ENCODE results near the gene DAPK2.
"Not testable (repeated sequence)": the region's sequence is repeated elsewhere in the genome, so short reads cannot be mapped to it uniquely, and the experiment has no call there.

Gene DAPK2

DNA sequence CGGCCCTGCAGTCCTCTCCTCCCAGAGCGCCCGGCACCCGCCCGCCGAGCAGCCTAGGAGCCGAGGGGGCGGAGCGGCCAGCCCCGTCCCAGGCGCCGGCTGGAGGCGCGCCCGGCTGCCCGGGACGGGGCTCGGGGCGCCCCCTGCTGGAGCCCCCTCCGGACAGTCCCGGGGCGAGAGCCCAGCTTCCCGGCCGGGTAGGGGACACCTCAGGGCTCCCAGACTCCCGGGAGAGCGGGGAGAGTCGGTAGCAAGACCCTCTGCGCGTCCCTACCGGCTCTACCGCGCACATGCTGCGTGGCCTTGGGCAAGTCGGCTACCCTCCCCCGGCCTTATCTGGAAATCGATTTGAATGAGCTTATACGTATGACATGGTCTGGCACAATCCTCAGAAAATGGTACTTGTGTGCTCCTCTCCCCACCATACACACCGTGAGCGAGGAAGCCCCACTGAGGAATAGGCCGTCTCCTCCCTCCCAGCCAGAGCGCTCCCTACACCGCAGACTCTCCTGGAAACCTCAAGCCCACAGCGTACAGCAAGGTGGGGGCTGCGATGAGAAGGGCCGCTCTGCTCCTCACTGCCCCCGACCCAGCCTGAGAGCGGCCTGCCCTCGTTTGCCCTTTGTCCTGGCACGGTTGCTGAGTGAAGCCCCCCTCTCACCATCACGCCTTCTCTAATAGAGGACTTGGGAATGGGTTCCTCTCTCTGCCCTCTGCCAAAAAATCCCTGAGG lies at the start of gene DAPK2:
DAPK2 (minus strand) TSS at position 65 of the 733 bp plus-strand sequence. CDS start 6,224 bp downstream, outside the sequence.
- DNase-seq (ENCODE audit: low read depth in 1 of 2, low spot score in 1 of 2): peak; percentile 61 to 63

DNA sequence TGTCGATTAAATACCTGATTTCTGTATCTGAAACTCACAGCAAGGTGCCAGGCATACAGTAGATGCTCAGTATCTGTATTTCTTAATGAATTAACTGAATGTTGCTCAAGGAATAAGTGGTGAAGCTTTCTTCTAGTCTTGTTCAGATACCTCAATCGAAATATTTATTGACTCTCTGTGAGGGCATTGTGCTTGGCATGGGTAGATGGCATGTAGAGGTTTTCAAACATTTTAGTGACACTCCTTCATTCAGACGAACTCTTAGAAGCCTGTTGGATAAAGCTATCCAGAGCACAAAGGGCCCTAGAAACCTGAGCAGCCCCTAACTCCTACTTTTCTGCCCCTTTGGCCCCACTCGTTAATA lies 49.1 kb upstream of the DAPK2 start:
- DNase-seq (ENCODE audit: low read depth in 1 of 2, low spot score in 1 of 2): no peak

- DNase-seq (ENCODE audit: low read depth in 1 of 2, low spot score in 1 of 2): peak; percentile 71 to 76
Measured at GRCh38 chr15:64093627-64094417, 47.5 kb upstream of the DAPK2 start, which contains the start of gene CIAO2A. Gene CIAO2A (minus strand): TSS chr15:64093838. CDS start chr15:64093768, 70 bp downstream.

DNA sequence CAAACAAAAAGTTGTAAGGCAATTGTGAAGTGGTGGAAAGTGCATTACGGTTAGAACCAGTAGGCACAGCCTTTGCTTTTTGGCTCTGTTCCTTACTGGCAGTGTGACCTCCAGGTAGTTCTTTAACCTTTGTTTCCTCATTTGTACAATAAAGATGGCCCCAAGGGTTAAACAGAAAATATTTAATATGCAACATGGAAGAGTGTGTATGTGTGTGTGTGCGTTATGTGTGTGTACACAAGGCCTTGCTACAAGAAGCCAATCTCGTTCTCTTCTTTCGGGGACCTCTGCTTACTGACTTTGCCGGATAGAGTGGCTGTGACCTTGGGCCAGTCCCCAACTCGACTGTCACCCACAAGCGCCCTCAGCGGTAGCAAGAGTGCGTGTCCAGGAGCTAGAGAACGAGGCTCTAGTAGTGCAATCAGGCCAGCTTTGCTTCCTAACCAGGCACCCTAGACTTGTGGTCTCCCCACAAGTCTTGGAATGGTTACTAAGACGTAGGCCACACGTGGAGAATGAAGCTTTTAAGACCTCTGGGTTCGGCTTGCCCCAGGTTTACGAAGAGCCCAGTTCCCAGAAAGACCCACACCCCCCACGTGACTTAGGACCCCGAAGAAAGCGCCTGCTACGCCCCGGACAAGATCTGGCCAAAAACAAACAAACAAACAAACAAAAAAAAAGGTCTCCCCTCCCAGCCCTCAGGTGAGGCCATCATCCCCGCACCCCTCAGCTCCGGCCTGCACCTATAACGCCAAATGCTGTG lies 46.8 kb upstream of the DAPK2 start:
- no peak for DNase-seq (ENCODE audit: low read depth in 1 of 2, low spot score in 1 of 2)

DNA sequence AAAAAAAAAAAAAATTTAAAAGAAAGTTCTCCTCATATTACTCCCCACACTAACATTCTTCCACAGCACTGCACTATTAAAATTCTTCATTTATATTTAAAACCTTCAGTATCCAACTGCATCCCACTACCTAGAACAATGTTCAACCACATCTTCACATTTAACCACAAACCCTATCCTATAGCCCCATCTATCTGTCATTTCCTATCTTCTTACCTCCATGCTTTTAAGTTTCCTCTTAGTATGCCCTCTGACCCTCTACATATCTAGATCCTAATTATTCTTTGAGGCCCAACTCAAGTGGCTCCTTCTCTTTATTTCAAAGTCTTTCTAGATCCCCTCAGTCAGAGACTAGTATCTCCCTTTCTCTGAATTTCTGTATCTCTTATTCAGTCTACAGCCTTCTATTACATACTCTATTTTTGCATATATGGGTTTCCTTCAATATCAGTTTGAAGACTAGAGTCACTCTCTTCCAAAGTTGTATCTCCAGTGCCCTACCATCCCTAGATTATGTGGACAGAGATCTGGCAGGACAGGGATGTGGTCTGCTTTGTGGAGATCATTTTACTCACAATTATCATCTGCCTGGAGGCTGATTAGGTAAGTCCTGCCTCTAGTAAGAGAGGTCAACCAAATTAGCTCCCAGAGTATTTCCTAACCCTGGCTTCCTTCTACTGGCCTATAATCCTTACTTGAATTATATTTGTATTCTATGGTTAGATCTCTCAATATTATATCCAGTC lies 46.0 kb upstream of the DAPK2 start:
- no peak for DNase-seq (ENCODE audit: low read depth in 1 of 2, low spot score in 1 of 2)

- DNase-seq (ENCODE audit: low read depth in 1 of 2, low spot score in 1 of 2): no peak
Measured at GRCh38 chr15:64090527-64090926, 44.2 kb upstream of the DAPK2 start.

GRCh38 chr15:64089543-64090280 lies 43.4 kb upstream of the DAPK2 start:
- DNase-seq (ENCODE audit: low read depth in 1 of 2, low spot score in 1 of 2): no peak

DNA sequence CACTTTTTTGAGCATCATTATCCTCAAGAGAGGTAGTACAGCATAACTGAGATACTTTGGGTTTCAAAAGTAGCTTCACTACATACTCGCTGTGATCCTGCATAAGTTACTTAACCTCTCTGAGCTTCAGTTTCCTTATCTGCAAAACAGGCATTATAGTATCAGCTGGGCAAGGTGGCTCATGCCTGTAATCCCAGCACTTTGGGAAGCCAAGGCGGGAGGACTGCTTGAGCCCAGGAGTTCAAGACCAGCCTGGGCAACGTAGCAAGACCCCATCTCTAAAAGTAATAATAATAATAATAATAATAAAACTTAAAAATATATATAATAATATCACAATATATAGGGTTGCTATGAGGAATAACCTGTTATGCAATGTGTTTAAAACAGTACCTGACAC lies 36.5 kb upstream of the DAPK2 start:
- DNase-seq (ENCODE audit: low read depth in 1 of 2, low spot score in 1 of 2): no peak

DNA sequence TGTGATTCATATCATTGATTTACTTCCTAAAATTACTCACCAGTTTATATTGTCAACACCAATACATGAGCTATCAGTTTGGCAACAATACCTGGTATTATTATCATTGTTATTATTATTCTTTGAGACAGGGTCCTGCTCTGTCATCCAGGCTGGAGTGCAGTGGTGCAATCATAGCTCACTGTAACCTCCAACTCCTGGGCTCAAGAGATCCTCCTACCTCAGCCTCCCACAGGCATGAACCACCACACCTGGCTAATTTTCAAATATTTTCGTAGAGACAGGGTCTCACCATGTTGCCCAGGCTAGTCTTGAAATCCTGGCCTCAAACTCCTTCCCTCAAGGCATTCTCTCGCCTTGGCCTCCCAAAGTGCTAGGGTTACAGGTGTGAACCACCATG lies 27.2 kb upstream of the DAPK2 start:
- not testable (repeated sequence) for DNase-seq (ENCODE audit: low read depth in 1 of 2, low spot score in 1 of 2)

GRCh38 chr15:64072812-64073211 lies 26.5 kb upstream of the DAPK2 start:
- DNase-seq (ENCODE audit: low read depth in 1 of 2, low spot score in 1 of 2): no peak

GRCh38 chr15:64071931-64072765 lies 25.9 kb upstream of the DAPK2 start:
- no peak for DNase-seq (ENCODE audit: low read depth in 1 of 2, low spot score in 1 of 2)

DNA sequence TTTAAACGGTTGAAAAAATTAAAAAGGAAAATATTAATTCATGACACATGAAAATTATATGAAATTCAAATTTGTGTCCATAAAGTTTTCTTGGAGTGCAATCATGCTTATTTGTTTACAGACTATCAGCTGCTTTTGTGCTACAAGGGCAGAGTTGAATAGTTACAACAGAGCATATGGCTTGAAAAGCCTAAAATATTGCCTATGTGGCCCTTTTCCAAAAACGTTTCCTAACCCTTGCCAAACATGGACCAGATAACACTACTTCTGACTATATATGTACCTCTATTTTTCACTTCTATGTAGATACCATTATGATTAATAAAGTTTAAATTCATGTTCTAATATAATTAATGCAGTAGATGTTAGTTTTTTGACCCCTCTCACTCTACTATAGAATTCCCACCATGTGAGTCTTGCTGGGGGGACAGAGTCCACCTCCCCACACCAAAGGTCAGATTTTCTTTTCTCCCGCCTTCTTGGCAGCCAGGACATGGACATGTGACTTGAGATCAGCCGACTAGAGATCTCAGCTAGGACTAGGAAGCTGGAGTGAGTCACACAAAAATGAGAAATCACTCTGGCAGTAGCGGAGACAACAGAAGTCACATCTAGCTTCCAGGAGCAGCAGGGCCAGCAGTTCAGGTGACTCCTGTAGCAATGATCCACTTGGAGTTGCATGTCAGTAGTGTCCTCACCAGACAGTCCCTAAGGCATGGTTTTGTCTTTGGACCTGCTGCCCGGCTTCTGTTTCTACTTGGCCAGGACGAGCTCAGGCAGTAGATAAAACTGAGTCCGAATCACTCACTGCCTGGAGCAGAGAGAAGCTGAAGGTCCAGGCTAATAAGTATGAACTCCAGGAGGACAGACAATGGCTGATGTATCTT lies 24.9 kb upstream of the DAPK2 start:
- DNase-seq (ENCODE audit: low read depth in 1 of 2, low spot score in 1 of 2): no peak

GRCh38 chr15:64070106-64070505 lies 23.8 kb upstream of the DAPK2 start:
- no peak for DNase-seq (ENCODE audit: low read depth in 1 of 2, low spot score in 1 of 2)

- DNase-seq (ENCODE audit: low read depth in 1 of 2, low spot score in 1 of 2): no peak
Measured at GRCh38 chr15:64068133-64068532, 21.8 kb upstream of the DAPK2 start.

DNA sequence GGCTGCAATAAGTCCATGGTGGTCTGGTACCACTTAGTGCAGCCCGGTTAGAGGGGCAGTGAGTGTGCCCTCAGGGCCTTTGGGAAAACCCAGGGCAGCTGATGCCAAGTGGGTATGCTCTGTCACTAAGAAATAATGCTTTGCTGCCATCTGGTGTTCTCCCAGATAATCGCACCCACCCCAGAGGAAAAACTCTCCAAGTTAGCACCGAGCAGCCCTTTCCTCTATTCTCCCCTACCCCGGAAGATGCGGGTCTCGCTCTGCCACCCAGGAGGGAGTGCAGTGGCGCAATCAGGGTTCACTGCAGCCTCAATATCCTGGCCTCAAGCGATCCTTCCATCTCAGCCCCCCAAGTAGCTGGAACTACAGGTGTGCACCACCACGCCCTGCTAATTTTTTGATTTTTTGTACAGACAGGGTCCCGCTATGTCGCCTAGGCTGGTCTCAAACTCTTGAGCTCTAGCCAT lies 21.3 kb upstream of the DAPK2 start:
- peak; percentile 28 to 43 for DNase-seq (ENCODE audit: low read depth in 1 of 2, low spot score in 1 of 2)

DNA sequence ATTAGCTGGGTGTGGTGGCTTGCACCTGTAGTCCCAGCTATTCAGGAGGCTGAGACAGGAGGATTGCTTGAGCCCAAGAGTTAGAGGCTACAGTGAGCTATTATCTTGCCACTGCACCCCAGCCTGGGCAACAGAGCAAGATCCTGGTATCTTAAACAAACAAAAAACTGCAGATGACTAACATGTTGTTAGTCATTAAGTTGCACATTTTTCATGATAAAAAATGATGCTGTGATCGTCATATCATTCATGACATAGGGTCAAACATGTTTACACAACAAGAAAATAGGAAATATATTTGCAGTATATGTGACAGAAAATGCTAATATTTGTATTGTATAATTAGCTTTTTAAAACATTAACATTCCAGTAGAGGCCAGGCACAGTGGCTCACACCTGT lies 20.2 kb upstream of the DAPK2 start:
- DNase-seq (ENCODE audit: low read depth in 1 of 2, low spot score in 1 of 2): no peak

DNA sequence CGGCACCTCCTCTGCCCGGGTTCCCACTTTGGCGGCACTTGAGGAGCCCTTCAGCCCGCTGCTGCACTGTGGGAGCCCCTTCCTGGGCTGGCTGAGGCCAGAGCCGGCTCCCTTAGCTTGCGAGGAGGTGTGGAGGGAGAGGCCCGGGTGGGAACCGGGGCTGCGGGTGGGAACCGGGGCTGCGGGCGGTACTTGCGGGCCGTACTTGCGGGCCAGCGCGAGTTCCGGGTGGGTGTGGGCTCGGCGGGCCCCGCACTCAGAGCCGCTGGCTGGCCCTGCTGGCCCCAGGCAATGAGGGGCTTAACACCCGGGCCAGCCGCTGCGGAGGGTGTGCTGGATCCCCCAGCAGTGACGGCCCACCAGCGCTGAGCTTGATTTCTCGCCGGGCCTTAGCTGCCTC lies 14.4 kb upstream of the DAPK2 start:
- no peak for DNase-seq (ENCODE audit: low read depth in 1 of 2, low spot score in 1 of 2)

DNA sequence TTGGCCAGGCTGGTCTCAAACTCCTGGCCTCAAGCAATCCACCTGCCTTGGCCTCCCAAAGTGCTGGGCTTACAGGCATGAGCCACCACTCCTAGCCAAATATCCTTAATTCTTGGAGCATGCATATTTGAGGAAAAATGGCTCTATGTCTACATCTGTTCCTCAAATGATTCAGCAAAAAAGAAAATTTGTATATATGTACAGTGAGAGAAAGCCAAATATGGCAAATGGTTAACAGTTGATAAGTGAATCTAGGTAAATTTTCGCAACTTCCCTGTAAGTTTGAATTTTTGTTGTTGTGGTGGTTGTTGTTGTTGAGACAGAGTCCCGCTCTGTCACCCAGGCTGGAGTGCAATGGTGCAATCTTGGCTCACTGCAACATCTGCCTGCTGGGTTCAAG lies 12.8 kb upstream of the DAPK2 start:
- DNase-seq (ENCODE audit: low read depth in 1 of 2, low spot score in 1 of 2): not testable (repeated sequence)

All from stimulated activated CD4-positive, alpha-beta T cell treated with anti-CD3 and anti-CD28 coated beads, Interleukin-15, amount 100 ng/mL, for 1 hour (primary cell).